Measurements from ENCODE around the gene COTL1. TPM values are rescaled to one million over a fixed set of nuclear protein-coding genes. Genes with fewer than 3 reads are reported as not detected.
"Not testable (repeated sequence)": the region's sequence is repeated elsewhere in the genome, so short reads cannot be mapped to it uniquely, and the experiment has no call there.

Gene COTL1
- total RNA-seq, 4 donors from 2014 or later = 55.3 to 95.1 (median 78.4) TPM

- ATAC-seq (ENCODE audit: low FRiP score) (no peak), DNase-seq (ENCODE audit: low spot score) (no peak)
- TF ChIP-seq CTCF (IDR thresholded peaks at IDR 0.05) = no peak
Observed at GRCh38 chr16:84530590-84530989, 87.3 kb downstream of the COTL1 start.

GRCh38 chr16:84529607-84530006, 88.3 kb downstream of the COTL1 start:
- DNase-seq (ENCODE audit: low spot score) (no peak), ATAC-seq (ENCODE audit: low FRiP score) (no peak)
- no peak for TF ChIP-seq CTCF (IDR thresholded peaks at IDR 0.05)

GRCh38 chr16:84528322-84528721, 89.6 kb downstream of the COTL1 start:
- ATAC-seq (ENCODE audit: low FRiP score) (no peak), DNase-seq (ENCODE audit: low spot score) (no peak)
- no peak for TF ChIP-seq CTCF (IDR thresholded peaks at IDR 0.05)

- no peak for TF ChIP-seq CTCF (IDR thresholded peaks at IDR 0.05)
- no peak for DNase-seq (ENCODE audit: low spot score)
- ATAC-seq (ENCODE audit: low FRiP score) = no peak
Observed at GRCh38 chr16:84527532-84528269, 90.2 kb downstream of the COTL1 start.

- DNase-seq (ENCODE audit: low spot score) (no peak), ATAC-seq (ENCODE audit: low FRiP score) (peak; percentile 24)
- no peak for TF ChIP-seq CTCF (IDR thresholded peaks at IDR 0.05)
Observed at GRCh38 chr16:84526794-84527531, 90.9 kb downstream of the COTL1 start.

GRCh38 chr16:84524941-84525581, 92.8 kb downstream of the COTL1 start:
- not testable (repeated sequence) for ATAC-seq (ENCODE audit: low FRiP score); DNase-seq (ENCODE audit: low spot score)

- ATAC-seq (ENCODE audit: low FRiP score) = no peak
- no peak for DNase-seq (ENCODE audit: low spot score)
- no peak for TF ChIP-seq CTCF (IDR thresholded peaks at IDR 0.05)
Observed at GRCh38 chr16:84524346-84524920, 93.4 kb downstream of the COTL1 start.
